Endothelial cell (in vitro differentiated cells): Measurements from ENCODE around the gene NBAS. TPM values are rescaled to one million over a fixed set of nuclear protein-coding genes. Genes with fewer than 3 reads are reported as not detected.

Source experiments
- DNase-seq: peaks from one replicate; pipeline ENCODE4 v3.0.0; 2021; ENCODE audit warnings: low spot score
- H3K27ac Mint-ChIP-seq: one replicate; pipeline ENCODE4 v1.8.0; 2021; ENCODE audit warnings: mixed read lengths, inconsistent platforms; ENCODE audit not compliant: unreplicated experiment
- H3K27me3 Mint-ChIP-seq: one replicate; pipeline ENCODE4 v1.8.0; 2021; ENCODE audit warnings: mild to moderate bottlenecking, moderate library complexity, mixed read lengths, inconsistent platforms; ENCODE audit not compliant: unreplicated experiment
- H3K36me3 Mint-ChIP-seq: one replicate; pipeline ENCODE4 v1.8.0; 2021; ENCODE audit warnings: mild to moderate bottlenecking, low read depth, mixed read lengths, inconsistent platforms; ENCODE audit not compliant: unreplicated experiment
- H3K4me1 Mint-ChIP-seq: one replicate; pipeline ENCODE4 v1.8.0; 2021; ENCODE audit warnings: mild to moderate bottlenecking, mixed read lengths, inconsistent platforms; ENCODE audit not compliant: unreplicated experiment
- H3K4me3 Mint-ChIP-seq: one replicate; pipeline ENCODE4 v1.8.0; 2021; ENCODE audit warnings: mild to moderate bottlenecking, mixed read lengths, inconsistent platforms; ENCODE audit not compliant: unreplicated experiment
- H3K9me3 Mint-ChIP-seq: one replicate; pipeline ENCODE4 v1.8.0; 2021; ENCODE audit warnings: mixed read lengths, inconsistent platforms; ENCODE audit not compliant: unreplicated experiment
- CTCF ChIP-seq: fragments of 200-600 bp; sonication (generic); IDR thresholded peaks from one replicate; pipeline ENCODE4 v1.5.0; 2021; ENCODE audit warnings: antibody characterized with exemption; ENCODE audit not compliant: unreplicated experiment
- total RNA-seq: library from RNA; stranded (reverse); fragmentation: NEBNext Ultra II Directional; extraction: Animal tissue kit (Norgen Biotek cat#: 25700); gene quantifications from one replicate; pipeline ENCODE4 v1.2.1, GENCODE V29; 2021; ENCODE audit not compliant: unreplicated experiment

Gene NBAS
- total RNA-seq, 1 donor from 2014 or later = 52.8 TPM

- TF ChIP-seq CTCF = no peak
- peaks cover 21% of the 10 kb centered on the region for H3K4me1 Mint-ChIP-seq
- peaks cover 4% of the 10 kb centered on the region for H3K36me3 Mint-ChIP-seq
- H3K4me3 Mint-ChIP-seq = peak within 1 kb of the TSS; percentile 93
- peak; percentile 82 for DNase-seq
- H3K27me3 Mint-ChIP-seq = no peaks in the 10 kb centered on the region
- H3K27ac Mint-ChIP-seq = peak within 1 kb of the TSS; percentile 77
- no peaks in the 10 kb centered on the region for H3K9me3 Mint-ChIP-seq
Measured at GRCh38 chr2:15591692-15592463, 30.7 kb upstream of the NBAS start, which contains the start of gene DDX1. Gene DDX1 (plus strand): TSS chr2:15591868. CDS start chr2:15591934, 66 bp downstream.

- peak overlapping the region; percentile 32 for H3K27ac Mint-ChIP-seq
- peak overlapping the region; percentile 93 for H3K4me3 Mint-ChIP-seq
- H3K27me3 Mint-ChIP-seq = no peaks in the 10 kb centered on the region
- H3K36me3 Mint-ChIP-seq = peaks cover 3% of the 10 kb centered on the region
- DNase-seq = no peak
- peaks cover 21% of the 10 kb centered on the region for H3K4me1 Mint-ChIP-seq
- no peak for TF ChIP-seq CTCF
- H3K9me3 Mint-ChIP-seq = no peaks in the 10 kb centered on the region
Measured at GRCh38 chr2:15591373-15591691, 30.2 kb upstream of the NBAS start.

GRCh38 chr2:15588329-15588919, 27.3 kb upstream of the NBAS start:
- peaks cover 3% of the 10 kb centered on the region for H3K36me3 Mint-ChIP-seq
- H3K9me3 Mint-ChIP-seq = no peaks in the 10 kb centered on the region
- peak; percentile 80 for DNase-seq
- peaks cover 19% of the 10 kb centered on the region for H3K4me1 Mint-ChIP-seq
- H3K27ac Mint-ChIP-seq = no peak overlapping the region
- H3K4me3 Mint-ChIP-seq = no peak overlapping the region
- TF ChIP-seq CTCF = peak; percentile 58
- H3K27me3 Mint-ChIP-seq = no peaks in the 10 kb centered on the region

GRCh38 chr2:15584767-15585469, 23.8 kb upstream of the NBAS start:
- Mint-ChIP-seq H3K27me3 (no peaks in the 10 kb centered on the region), H3K27ac (no peak overlapping the region), H3K36me3 (no peaks in the 10 kb centered on the region), H3K4me1 (peaks cover 15% of the 10 kb centered on the region), H3K4me3 (no peak overlapping the region), H3K9me3 (no peaks in the 10 kb centered on the region)
- TF ChIP-seq CTCF = no peak
- DNase-seq = no peak

GRCh38 chr2:15584316-15584715, 23.2 kb upstream of the NBAS start:
- no peak for TF ChIP-seq CTCF
- no peaks in the 10 kb centered on the region for H3K36me3 Mint-ChIP-seq
- H3K27ac Mint-ChIP-seq = no peak overlapping the region
- no peaks in the 10 kb centered on the region for H3K27me3 Mint-ChIP-seq
- no peak overlapping the region for H3K4me3 Mint-ChIP-seq
- no peaks in the 10 kb centered on the region for H3K9me3 Mint-ChIP-seq
- no peak for DNase-seq
- H3K4me1 Mint-ChIP-seq = peaks cover 13% of the 10 kb centered on the region
